Cardiac muscle cell (in vitro differentiated cells and primary cell): Measurements from ENCODE around the gene C16orf96. TPM values are rescaled to one million over a fixed set of nuclear protein-coding genes. Genes with fewer than 3 reads are reported as not detected.

Experiments used
- DNase-seq, 2 donors: peaks; one replicate each; pipeline versions ENCODE4 v3.0.0 to v3.0.0-alpha.2; 2010 to 2017; ENCODE audit warnings: low read depth in 1 of 2, low spot score in 1 of 2
- H3K27ac ChIP-seq: fragments of 200-600 bp; sonication (generic); 2 replicates; pipeline ENCODE4 v1.5.1; 2016
- H3K27me3 ChIP-seq: fragments of 200-600 bp; sonication (generic); 2 replicates; pipeline ENCODE4 v1.6.0; 2016; ENCODE audit warnings: control low read depth
- H3K36me3 ChIP-seq: fragments of 200-600 bp; sonication (generic); 2 replicates; pipeline ENCODE4 v1.5.1; 2016; ENCODE audit warnings: control low read depth
- H3K4me1 ChIP-seq: fragments of 200-600 bp; sonication (generic); 2 replicates; pipeline ENCODE4 v1.8.1; 2017; ENCODE audit warnings: low read depth, mild to moderate bottlenecking, mixed run types
- H3K4me3 ChIP-seq: fragments of 200-600 bp; sonication (generic); 2 replicates; pipeline ENCODE4 v1.5.1; 2016; ENCODE audit warnings: mild to moderate bottlenecking
- H3K9me3 ChIP-seq: fragments of 200-600 bp; sonication (generic); 2 replicates; pipeline ENCODE4 v1.5.1; 2017; ENCODE audit warnings: low read depth, mild to moderate bottlenecking, control low read depth
- polyA plus RNA-seq: library from polyadenylated mRNA; unstranded; fragments of >200 nt; fragmentation: Nextera tagmentation; extraction: Ambion mirVana; gene quantifications from 2 replicates; pipeline ENCODE4 v1.2.1, GENCODE V29; 2016
- total RNA-seq: library from RNA; depleted of rRNA; stranded (reverse); fragments of >200 nt; gene quantifications from 2 replicates; pipeline ENCODE4 v1.2.3, GENCODE V29; 2016
- TF ChIP-seq, protein P1 (sequence below): IDR thresholded peaks from 2 replicates; pipeline ENCODE4 v1.5.1; 2012; ENCODE audit warnings: low read depth, mild to moderate bottlenecking, low read length

Gene C16orf96
- total and polyA plus RNA-seq, 2 experiments from 2014 or later: 0.39 to 3.6 TPM

DNA sequence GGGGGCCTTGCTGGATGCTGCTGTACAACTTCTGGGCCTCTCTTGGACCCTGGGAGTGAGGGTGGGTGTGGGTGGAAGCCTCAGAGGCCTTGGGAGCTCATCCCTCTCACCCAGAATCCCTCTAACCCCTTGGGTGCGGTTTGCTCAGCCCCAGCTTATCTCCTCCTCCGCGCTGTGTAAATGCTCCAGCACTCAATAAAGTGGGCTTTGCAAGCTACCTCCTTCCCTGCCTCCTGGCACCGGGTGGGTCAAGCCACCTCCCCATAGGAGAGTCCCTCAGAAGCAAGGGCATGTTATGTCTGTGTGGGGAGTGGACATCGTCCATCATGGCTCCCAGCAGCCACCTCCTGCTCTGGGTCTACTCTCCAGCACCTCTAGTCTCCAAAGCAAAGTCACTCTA lies 46.0 kb upstream of the C16orf96 start:
- Histone ChIP-seq H3K9me3 (no peaks in the 10 kb centered on the region), H3K27me3 (no peaks in the 10 kb centered on the region), H3K36me3 (peaks cover 20% of the 10 kb centered on the region), H3K4me1 (no peaks in the 10 kb centered on the region), H3K4me3 (no peak overlapping the region), H3K27ac (no peak overlapping the region)
- DNase-seq: no peak
- TF ChIP-seq, protein P1, sequence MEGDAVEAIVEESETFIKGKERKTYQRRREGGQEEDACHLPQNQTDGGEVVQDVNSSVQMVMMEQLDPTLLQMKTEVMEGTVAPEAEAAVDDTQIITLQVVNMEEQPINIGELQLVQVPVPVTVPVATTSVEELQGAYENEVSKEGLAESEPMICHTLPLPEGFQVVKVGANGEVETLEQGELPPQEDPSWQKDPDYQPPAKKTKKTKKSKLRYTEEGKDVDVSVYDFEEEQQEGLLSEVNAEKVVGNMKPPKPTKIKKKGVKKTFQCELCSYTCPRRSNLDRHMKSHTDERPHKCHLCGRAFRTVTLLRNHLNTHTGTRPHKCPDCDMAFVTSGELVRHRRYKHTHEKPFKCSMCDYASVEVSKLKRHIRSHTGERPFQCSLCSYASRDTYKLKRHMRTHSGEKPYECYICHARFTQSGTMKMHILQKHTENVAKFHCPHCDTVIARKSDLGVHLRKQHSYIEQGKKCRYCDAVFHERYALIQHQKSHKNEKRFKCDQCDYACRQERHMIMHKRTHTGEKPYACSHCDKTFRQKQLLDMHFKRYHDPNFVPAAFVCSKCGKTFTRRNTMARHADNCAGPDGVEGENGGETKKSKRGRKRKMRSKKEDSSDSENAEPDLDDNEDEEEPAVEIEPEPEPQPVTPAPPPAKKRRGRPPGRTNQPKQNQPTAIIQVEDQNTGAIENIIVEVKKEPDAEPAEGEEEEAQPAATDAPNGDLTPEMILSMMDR: no peak

DNA sequence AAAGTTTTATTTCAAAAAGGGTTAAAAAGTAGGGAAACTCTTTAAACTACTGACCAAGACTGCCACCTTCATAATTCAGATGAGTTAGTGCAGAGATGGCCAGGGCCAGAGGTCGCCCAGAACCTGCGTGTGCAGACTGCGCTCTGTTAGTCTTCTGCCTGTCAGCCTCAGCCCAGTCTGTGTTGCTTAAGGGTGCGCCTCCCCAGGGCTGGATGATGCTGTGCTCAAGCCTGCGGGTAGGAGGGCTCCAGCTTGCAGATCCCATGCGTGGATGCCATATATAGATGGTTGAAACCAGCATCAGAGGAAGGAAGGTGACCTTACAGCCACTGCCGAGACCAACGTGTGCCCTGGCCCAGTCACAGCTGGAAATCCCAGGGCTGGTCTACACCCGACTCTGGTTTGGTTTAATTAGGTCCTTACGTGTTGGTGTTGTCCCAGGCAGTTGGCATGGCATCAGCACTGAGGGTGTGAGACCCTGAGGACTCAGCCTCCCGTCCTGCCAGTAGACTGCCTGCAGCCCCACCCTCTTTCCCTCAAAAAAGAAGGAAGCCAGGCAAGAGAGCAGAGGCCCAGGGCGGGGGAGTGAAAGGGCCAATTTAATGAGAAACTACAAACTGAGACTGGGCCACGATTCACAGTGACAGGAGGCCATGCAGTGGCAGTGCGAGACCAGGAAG lies 45.3 kb upstream of the C16orf96 start:
- no peak for DNase-seq
- H3K27ac ChIP-seq: peak overlapping the region; percentile 58
- TF ChIP-seq, protein P1: no peak
- no peak overlapping the region for H3K4me3 ChIP-seq
- H3K27me3 ChIP-seq: no peaks in the 10 kb centered on the region
- no peaks in the 10 kb centered on the region for H3K4me1 ChIP-seq
- H3K36me3 ChIP-seq: peaks cover 20% of the 10 kb centered on the region
- H3K9me3 ChIP-seq: no peaks in the 10 kb centered on the region

DNA sequence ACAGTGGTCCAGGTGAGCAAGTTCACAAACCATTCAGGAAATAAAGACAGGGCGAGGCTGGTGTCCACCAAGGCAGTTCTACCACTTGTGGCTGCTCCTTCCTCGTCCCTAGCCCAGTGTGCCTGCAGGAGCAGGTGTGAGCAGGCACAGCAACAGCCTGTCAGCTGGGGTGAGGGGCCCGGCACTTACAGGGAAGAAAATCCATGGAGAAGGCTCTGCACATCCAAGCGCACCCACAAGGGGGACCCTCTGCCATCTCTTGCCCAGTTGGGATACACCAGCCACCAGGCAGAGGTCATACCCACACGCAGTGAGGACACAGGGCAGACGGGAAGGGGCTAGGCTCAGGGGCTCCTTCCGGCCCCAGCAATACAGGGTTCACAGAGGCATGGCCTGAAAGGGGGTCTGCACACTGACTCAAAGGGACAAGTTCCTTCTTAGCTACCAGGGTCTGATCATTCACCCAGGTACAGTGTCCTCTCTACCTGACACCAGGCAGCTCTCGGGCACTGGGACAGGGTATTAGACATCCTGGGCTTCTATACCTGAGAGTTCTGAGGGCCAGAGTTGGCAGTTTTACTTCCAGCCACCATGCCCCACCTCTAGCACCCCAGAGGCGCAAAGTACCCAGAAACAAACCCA lies 44.6 kb upstream of the C16orf96 start:
- H3K27ac ChIP-seq: peak overlapping the region; percentile 58
- no peaks in the 10 kb centered on the region for H3K27me3 ChIP-seq
- TF ChIP-seq, protein P1: peak; percentile 59
- DNase-seq: peak; percentile 47 to 89
- H3K4me3 ChIP-seq: no peak overlapping the region
- H3K4me1 ChIP-seq: no peaks in the 10 kb centered on the region
- peaks cover 20% of the 10 kb centered on the region for H3K36me3 ChIP-seq
- H3K9me3 ChIP-seq: no peaks in the 10 kb centered on the region

DNA sequence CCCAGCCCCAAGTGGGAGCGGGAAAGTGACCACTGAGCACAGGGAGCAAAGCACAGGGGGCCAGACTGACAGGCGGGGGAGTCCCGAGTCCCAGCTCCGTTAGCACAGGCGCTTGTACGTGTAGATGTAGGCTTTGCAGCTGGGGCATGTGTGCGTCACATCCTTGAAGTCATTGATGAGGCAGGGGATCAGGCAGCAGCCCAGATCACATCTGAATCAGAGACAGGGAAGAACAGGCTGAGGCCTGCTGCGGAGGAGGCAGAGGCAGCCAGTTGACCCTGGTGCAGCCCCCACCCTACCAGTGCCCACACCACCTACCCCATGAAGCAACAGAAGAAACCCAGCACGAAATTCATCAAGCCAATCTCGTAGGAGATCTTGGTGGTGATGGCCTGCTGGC lies 43.7 kb upstream of the C16orf96 start:
- TF ChIP-seq, protein P1: no peak
- Histone ChIP-seq H3K27ac (no peak overlapping the region), H3K4me3 (no peak overlapping the region), H3K36me3 (peaks cover 18% of the 10 kb centered on the region), H3K9me3 (no peaks in the 10 kb centered on the region), H3K27me3 (no peaks in the 10 kb centered on the region), H3K4me1 (no peaks in the 10 kb centered on the region)
- no peak for DNase-seq

DNA sequence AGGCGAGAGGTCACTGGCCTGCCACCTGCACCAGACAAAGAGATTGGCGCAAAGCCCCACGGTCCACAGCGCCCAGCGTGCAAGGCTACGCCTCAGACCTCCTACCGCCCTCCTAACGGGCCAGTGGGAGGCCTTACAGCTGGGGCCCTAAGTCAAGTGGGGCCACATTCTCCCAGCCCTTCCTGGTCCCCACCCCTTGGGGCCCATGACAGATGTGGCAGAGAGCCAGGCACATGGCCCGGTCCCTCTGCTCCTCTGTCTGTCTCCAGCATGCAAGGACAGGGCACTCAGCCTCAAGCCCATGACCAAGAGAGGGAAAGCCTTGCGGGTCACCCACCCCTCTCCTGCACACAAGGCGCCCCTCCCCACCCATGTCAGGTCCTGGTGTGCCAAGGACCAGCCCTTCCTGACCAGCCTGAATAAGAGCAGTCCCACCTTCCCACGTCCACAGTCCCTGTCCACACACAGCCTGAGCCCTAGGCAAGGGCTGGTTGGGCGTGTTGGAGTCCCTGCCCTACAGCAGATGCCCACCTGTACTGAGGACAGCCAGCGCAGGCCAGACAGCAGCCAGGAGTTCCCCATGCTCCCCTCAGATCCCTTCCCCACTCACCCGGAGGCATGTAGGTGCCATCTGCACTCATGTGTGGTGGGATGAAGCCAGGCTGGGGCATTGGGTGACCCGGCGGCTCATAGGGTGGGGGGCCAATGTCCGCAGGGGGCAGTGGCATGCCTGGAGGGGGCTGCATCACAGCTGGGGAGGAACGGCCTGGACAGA lies 42.9 kb upstream of the C16orf96 start:
- peaks cover 11% of the 10 kb centered on the region for H3K36me3 ChIP-seq

More for the DNA sequence above, 42.9 kb upstream of the C16orf96 start:
- Histone ChIP-seq H3K4me3 (no peak overlapping the region), H3K4me1 (no peaks in the 10 kb centered on the region), H3K27me3 (no peaks in the 10 kb centered on the region), H3K27ac (peak overlapping the region; percentile 10), H3K9me3 (no peaks in the 10 kb centered on the region)
- TF ChIP-seq, protein P1: no peak
- DNase-seq: no peak
